WTC11 (cell line): ENCODE data around the gene PTEN.

ENCODE experiments used
- CTCF ChIP-seq: fragments of 200-600 bp; IDR thresholded peaks from 2 replicates; pipeline ENCODE4 v1.8.0; 2022; ENCODE audit warnings: antibody characterized with exemption
- ZBTB43 ChIP-seq: sonication (generic); formaldehyde crosslinking; IDR thresholded peaks from 2 replicates; pipeline ENCODE4 v1.8.1; 2023; ENCODE audit warnings: mild to moderate bottlenecking, missing genetic modification reagents
- ZNF138 ChIP-seq: sonication (generic); formaldehyde crosslinking; conservative IDR thresholded peaks from 2 replicates; pipeline ENCODE4 v1.8.1; 2022; ENCODE audit warnings: mild to moderate bottlenecking, moderate library complexity, missing genetic modification reagents

GRCh38 chr10:87966459-87966858, 103.0 kb downstream of the PTEN start:
- TF ChIP-seq ZBTB43 (no peak), CTCF (no peak), ZNF138 (no peak)
